K562 (cell line): ENCODE data around the gene HTR3C. TPM values are rescaled to one million over a fixed set of nuclear protein-coding genes. Genes with fewer than 3 reads are reported as not detected.
A peak's percentile ranks its signal among the peaks of the same experiment; 100 is the strongest.

Experiments
- ARID1B ChIP-seq: fragments of 450-650 bp; IDR thresholded peaks from 2 replicates; pipeline ENCODE4 v1.6.1; 2016; ENCODE audit warnings: antibody characterized with exemption, mild to moderate bottlenecking, inconsistent platforms
- CEBPG ChIP-seq, 3 experiments: fragments of 200-800 bp in 1 of 3; sonication (Bioruptor generic) in 1 of 3; sonication (generic) in 1 of 3; formaldehyde crosslinking in 1 of 3; IDR thresholded peaks in 2 of 3; conservative IDR thresholded peaks in 1 of 3; 2 replicates each; pipeline versions ENCODE4 v1.6.1 to v1.8.0; 2016 to 2022; ENCODE audit warnings: missing compliant biosample characterization in 2 of 3, missing genetic modification characterization in 2 of 3, mild to moderate bottlenecking in 1 of 3, missing genetic modification reagents in 1 of 3
- EGR1 ChIP-seq: fragments of 450-650 bp; conservative IDR thresholded peaks from 2 replicates; pipeline ENCODE4 v1.6.1; 2017; ENCODE audit warnings: mild to moderate bottlenecking
- ESRRA ChIP-seq: fragments of 450-650 bp; IDR thresholded peaks from 2 replicates; pipeline ENCODE4 v1.6.1; 2014; ENCODE audit warnings: low read depth, mild to moderate bottlenecking, moderate library complexity, borderline replicate concordance
- FOXJ2 ChIP-seq: fragments of 200-800 bp; sonication (Bioruptor generic); IDR thresholded peaks from 2 replicates; pipeline ENCODE4 v1.6.1; 2016; ENCODE audit warnings: missing genetic modification characterization, missing compliant biosample characterization
- MTA2 ChIP-seq: fragments of 450-650 bp; IDR thresholded peaks from 2 replicates; pipeline ENCODE4 v1.6.1; 2016; ENCODE audit warnings: low read depth
- NR4A1 ChIP-seq, 2 experiments: fragments of 250-450 bp in 1 of 2; fragments of 450-650 bp in 1 of 2; sonication (Bioruptor Pico) in 1 of 2; IDR thresholded peaks; 2 replicates each; pipeline versions ENCODE4 v1.4.0 to v1.6.1; 2016 to 2020; ENCODE audit warnings: mild to moderate bottlenecking in 2 of 2, missing compliant biosample characterization in 1 of 2, missing genetic modification characterization in 1 of 2, moderate library complexity in 1 of 2
- POLR2A ChIP-seq: fragments of 450-650 bp; conservative IDR thresholded peaks from 2 replicates; pipeline ENCODE4 v1.6.1; 2016
- RBBP5 ChIP-seq: fragments of 200-600 bp; sonication (generic); IDR thresholded peaks from 2 replicates; pipeline ENCODE4 v1.6.1; 2012; ENCODE audit warnings: borderline replicate concordance, mild to moderate bottlenecking, low read length, control low read depth, inconsistent platforms; ENCODE audit not compliant: insufficient read depth, poor library complexity, severe bottlenecking
- THRAP3 ChIP-seq: fragments of 450-650 bp; IDR thresholded peaks from 2 replicates; pipeline ENCODE4 v1.6.1; 2016; ENCODE audit warnings: mild to moderate bottlenecking, inconsistent platforms, borderline replicate concordance
- ZNF3 ChIP-seq: fragments of 250-450 bp; sonication (Bioruptor Pico); IDR thresholded peaks from 2 replicates; pipeline ENCODE4 v1.5.0; 2021; ENCODE audit warnings: mild to moderate bottlenecking, moderate library complexity
- ZNF347 ChIP-seq: fragments of 450-650 bp; formaldehyde crosslinking; IDR thresholded peaks from 2 replicates; pipeline ENCODE4 v1.4.0; 2020; ENCODE audit warnings: low read depth, mild to moderate bottlenecking, moderate library complexity
- ZNF695 ChIP-seq: fragments of 450-650 bp; formaldehyde crosslinking; IDR thresholded peaks from 2 replicates; pipeline ENCODE4 v1.4.0; 2020; ENCODE audit warnings: mild to moderate bottlenecking, moderate library complexity
- polyA plus RNA-seq, 8 experiments: library from polyadenylated mRNA; depleted of rRNA in 4 of 8; stranded (reverse) in 5 of 8; unstranded in 3 of 8; fragments of >200 nt; fragmentation: Nextera tagmentation in 2 of 8; fragmentation: Illumina TruSeq in 1 of 8; extraction: Ambion mirVana in 2 of 8; extraction: Trizol in 1 of 8; gene quantifications; 2 replicates each; pipeline versions ENCODE4 v1.2.1 to v1.2.3, GENCODE V29; 2011 to 2014; ENCODE audit warnings: inconsistent platforms in 1 of 8, missing spikeins in 1 of 8
- total RNA-seq, 7 experiments: library from RNA; depleted of rRNA in 6 of 7; stranded (reverse); fragments of >200 nt in 6 of 7; fragmentation: Illumina TruSeq in 2 of 7; extraction: Trizol in 2 of 7; gene quantifications; 2 replicates each; pipeline versions ENCODE4 v1.2.1 to v1.2.3, GENCODE V29; 2011 to 2021; ENCODE audit warnings: low replicate concordance in 1 of 7
- TF ChIP-seq, protein P1 (sequence below), 2 experiments: fragments of 450-650 bp; IDR thresholded peaks; 2 replicates each; pipeline ENCODE4 v1.6.1; 2016; ENCODE audit warnings: mild to moderate bottlenecking in 2 of 2, borderline replicate concordance in 1 of 2, low read depth in 1 of 2, moderate library complexity in 1 of 2
- TF ChIP-seq, protein P2 (sequence below), 2 experiments: fragments of 450-650 bp in 1 of 2; sonication (generic) in 1 of 2; formaldehyde crosslinking in 1 of 2; IDR thresholded peaks in 1 of 2; conservative IDR thresholded peaks in 1 of 2; 2 replicates each; pipeline versions ENCODE4 v1.6.1 to v1.8.1; 2016 to 2023; ENCODE audit warnings: mild to moderate bottlenecking in 2 of 2, moderate library complexity in 2 of 2, inconsistent platforms in 1 of 2, missing genetic modification reagents in 1 of 2
- TF ChIP-seq, protein P3 (sequence below): fragments of 450-650 bp; IDR thresholded peaks from 2 replicates; pipeline ENCODE4 v1.6.1; 2016

Gene HTR3C
- total and polyA plus RNA-seq, 9 of the 15 experiments (the other 6 are each of a cell fraction or from before 2014, with no cell fraction given): 0.04 to 0.06 TPM; not detected in 7

DNA sequence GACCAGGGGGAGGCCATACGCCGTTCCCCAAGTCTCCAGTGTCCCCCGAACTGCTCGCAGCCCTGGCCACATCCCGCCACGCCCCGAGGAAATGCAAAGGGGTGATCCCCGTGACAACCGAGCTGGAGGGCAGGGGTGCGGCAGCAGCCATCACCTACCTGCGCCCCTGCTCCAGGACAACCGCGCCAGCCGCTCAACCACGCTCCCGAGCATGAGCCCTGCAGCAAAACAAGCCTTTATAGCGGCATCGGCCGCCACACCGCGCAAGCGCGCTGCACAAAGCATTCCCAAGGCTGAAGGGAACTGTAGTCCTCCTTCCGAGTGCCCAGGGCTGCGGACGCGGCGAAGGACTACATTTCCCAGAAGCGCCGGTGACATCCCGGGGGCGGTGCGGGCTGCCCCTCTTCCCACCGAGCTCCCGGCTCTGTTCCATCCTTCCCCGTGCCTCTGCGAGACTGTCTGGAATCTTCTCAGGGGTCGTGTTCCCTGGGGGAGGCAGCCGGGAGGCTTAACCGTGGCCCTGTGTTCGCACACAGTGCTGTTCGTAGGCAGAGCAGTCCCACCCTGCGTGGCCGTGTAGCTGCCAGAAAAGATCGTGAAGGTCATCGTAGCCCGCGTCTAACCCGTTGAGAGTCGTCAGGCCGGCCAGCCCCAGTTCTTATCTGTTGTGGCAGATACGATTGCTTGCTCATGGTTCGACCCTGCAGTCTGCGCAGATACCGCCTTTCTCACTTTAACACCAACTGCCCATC lies 35.0 kb upstream of the HTR3C start, which contains the start of gene ABCC5 (continued):
- TF ChIP-seq, protein P1, sequence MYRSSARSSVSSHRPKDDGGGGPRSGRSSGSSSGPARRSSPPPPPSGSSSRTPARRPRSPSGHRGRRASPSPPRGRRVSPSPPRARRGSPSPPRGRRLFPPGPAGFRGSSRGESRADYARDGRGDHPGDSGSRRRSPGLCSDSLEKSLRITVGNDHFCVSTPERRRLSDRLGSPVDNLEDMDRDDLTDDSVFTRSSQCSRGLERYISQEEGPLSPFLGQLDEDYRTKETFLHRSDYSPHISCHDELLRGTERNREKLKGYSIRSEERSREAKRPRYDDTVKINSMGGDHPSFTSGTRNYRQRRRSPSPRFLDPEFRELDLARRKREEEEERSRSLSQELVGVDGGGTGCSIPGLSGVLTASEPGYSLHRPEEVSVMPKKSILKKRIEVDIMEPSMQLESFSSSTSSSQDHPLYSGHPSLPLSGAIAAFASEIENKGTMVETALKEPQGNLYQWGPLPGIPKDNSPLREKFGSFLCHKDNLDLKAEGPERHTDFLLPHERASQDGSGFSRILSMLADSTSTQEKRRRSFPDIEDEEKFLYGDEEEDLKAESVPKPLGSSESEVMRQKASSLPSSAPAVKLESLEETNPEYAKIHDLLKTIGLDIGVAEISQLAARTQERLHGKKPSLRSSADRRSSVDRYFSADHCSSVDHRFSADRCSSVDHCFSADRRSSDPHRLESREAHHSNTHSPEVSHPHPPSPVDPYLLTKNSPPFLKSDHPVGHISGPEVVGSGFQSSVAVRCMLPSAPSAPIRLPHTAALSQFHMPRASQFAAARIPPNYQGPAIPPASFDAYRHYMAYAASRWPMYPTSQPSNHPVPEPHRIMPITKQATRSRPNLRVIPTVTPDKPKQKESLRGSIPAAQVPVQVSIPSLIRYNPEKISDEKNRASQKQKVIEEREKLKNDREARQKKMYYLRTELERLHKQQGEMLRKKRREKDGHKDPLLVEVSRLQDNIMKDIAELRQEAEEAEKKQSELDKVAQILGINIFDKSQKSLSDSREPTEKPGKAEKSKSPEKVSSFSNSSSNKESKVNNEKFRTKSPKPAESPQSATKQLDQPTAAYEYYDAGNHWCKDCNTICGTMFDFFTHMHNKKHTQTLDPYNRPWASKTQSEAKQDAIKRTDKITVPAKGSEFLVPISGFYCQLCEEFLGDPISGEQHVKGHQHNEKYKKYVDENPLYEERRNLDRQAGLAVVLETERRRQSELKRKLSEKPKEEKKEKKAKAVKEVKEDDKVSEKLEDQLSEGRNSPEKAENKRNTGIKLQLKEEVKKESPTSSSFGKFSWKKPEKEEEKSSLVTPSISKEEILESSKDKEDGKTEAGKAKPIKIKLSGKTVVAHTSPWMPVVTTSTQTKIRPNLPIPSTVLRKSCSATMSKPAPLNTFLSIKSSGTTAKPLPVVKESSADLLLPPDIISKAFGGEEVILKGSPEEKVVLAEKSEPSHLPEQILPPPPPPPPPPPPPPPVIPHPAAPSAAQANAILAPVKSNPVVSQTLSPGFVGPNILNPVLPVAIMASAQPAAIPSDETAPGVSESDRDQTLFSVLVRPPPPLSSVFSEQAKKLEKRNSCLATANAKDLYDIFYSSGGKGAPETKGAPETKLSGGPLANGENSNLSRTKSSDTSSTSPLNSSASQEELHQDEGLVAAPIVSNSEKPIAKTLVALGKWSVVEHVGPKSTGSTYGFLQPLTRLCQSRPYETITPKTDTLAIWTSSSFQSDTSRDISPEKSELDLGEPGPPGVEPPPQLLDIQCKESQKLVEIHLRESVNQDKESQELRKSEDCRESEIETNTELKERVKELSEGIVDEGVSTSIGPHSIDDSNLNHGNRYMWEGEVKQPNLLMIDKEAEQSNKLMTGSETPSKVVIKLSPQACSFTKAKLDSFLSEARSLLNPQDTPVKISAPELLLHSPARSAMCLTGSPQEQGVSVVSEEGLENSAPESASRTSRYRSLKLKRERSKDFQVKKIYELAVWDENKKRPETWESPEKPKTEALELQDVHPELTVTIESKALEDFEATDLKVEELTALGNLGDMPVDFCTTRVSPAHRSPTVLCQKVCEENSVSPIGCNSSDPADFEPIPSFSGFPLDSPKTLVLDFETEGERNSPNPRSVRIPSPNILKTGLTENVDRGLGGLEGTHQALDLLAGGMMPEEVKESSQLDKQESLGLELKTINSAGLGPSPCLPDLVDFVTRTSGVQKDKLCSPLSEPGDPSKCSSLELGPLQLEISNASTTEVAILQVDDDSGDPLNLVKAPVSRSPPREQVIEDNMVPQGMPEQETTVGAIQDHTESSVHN (IDR thresholded peaks at IDR 0.05; ENCODE audit: borderline replicate concordance in 1 of 2, low read depth in 1 of 2): no peak
- no peak for TF ChIP-seq ZNF347 (CRISPR knock-in tag)
- TF ChIP-seq, protein P2, sequence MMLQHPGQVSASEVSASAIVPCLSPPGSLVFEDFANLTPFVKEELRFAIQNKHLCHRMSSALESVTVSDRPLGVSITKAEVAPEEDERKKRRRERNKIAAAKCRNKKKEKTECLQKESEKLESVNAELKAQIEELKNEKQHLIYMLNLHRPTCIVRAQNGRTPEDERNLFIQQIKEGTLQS (IDR thresholded peaks at IDR 0.05): peak; percentile 51; the same call in 1 of the 2 replicates
- TF ChIP-seq, protein P2 (CRISPR knock-in tag; conservative IDR thresholded peaks at IDR 0.05): no peak; the same call in 1 of the 2 replicates
- TF ChIP-seq, protein P3, sequence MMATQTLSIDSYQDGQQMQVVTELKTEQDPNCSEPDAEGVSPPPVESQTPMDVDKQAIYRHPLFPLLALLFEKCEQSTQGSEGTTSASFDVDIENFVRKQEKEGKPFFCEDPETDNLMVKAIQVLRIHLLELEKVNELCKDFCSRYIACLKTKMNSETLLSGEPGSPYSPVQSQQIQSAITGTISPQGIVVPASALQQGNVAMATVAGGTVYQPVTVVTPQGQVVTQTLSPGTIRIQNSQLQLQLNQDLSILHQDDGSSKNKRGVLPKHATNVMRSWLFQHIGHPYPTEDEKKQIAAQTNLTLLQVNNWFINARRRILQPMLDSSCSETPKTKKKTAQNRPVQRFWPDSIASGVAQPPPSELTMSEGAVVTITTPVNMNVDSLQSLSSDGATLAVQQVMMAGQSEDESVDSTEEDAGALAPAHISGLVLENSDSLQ: peak; percentile 89
- peak; percentile 85 for TF ChIP-seq POLR2A
- TF ChIP-seq MTA2: peak; percentile 81
- 0 out of 2 replicates have a peak, but pooled peaks have one; percentile 1 for TF ChIP-seq NR4A1 (CRISPR knock-in tag; IDR thresholded peaks at IDR 0.05)
- TF ChIP-seq NR4A1 (tag; IDR thresholded peaks at IDR 0.05): no peak
- peak; percentile 97 for TF ChIP-seq ESRRA
- no peak for TF ChIP-seq THRAP3
- TF ChIP-seq CEBPG (CRISPR knock-in tag; IDR thresholded peaks at IDR 0.05): no peak
- no peak for TF ChIP-seq CEBPG (tag; conservative IDR thresholded peaks at IDR 0.05 in 1 of 2, IDR thresholded peaks at IDR 0.05 in 1 of 2)
- peak; percentile 9 for TF ChIP-seq RBBP5
- TF ChIP-seq FOXJ2: no peak; the same call in 1 of the 2 replicates
- no peak for TF ChIP-seq ZNF3 (CRISPR knock-in tag)
- TF ChIP-seq ZNF695 (CRISPR knock-in tag): no peak
- TF ChIP-seq EGR1: peak; percentile 97
- TF ChIP-seq ARID1B: peak; percentile 95
